DND-41 (cell line): ENCODE data around the gene SELENOK.

ENCODE experiments used
- EZH2 ChIP-seq: IDR thresholded peaks from 3 replicates; pipeline ENCODE4 v1.6.1; 2012; ENCODE audit warnings: borderline replicate concordance, low read depth, mild to moderate bottlenecking, moderate library complexity, low read length, inconsistent platforms; ENCODE audit not compliant: severe bottlenecking
- TF ChIP-seq, protein P1 (sequence below): IDR thresholded peaks from 2 replicates; pipeline ENCODE4 v1.5.1; 2012; ENCODE audit warnings: borderline replicate concordance, low read length, moderate library complexity, mild to moderate bottlenecking; ENCODE audit not compliant: poor library complexity, severe bottlenecking; ENCODE audit errors: extremely low read depth

DNA sequence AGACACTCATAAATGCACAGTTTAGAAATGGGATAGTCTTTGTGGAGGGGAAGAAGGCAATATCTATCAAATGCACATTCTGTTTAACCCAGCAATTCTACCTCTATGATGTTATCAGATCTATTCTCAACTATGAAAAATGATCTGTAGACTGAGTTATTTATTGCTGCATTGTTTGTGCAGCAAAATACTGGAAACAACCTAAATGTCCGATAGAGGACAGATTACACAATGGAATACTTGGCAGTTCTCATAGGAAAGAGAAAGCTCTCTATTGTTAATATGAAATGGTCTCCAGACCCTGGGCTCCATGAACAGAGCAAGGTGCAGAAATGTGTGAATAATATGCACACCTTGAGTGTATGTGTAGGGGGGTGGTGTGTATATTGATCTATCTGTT, 49.0 kb upstream of the SELENOK start:
- TF ChIP-seq, protein P1, sequence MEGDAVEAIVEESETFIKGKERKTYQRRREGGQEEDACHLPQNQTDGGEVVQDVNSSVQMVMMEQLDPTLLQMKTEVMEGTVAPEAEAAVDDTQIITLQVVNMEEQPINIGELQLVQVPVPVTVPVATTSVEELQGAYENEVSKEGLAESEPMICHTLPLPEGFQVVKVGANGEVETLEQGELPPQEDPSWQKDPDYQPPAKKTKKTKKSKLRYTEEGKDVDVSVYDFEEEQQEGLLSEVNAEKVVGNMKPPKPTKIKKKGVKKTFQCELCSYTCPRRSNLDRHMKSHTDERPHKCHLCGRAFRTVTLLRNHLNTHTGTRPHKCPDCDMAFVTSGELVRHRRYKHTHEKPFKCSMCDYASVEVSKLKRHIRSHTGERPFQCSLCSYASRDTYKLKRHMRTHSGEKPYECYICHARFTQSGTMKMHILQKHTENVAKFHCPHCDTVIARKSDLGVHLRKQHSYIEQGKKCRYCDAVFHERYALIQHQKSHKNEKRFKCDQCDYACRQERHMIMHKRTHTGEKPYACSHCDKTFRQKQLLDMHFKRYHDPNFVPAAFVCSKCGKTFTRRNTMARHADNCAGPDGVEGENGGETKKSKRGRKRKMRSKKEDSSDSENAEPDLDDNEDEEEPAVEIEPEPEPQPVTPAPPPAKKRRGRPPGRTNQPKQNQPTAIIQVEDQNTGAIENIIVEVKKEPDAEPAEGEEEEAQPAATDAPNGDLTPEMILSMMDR, result no peak
- TF ChIP-seq EZH2, result no peak
